HepG2 (cell line): ENCODE data around the gene TGFBI. TPM values are rescaled to one million over a fixed set of nuclear protein-coding genes. Genes with fewer than 3 reads are reported as not detected.
A peak's percentile ranks its signal among the peaks of the same experiment; 100 is the strongest.

Experiments used
- CHD4 ChIP-seq: fragments of 200-600 bp; sonication (generic); IDR thresholded peaks from 2 replicates; pipeline ENCODE4 v1.7.0; 2017; ENCODE audit warnings: mild to moderate bottlenecking, low read length, borderline replicate concordance
- HNRNPH1 ChIP-seq: fragments of 200-400 bp; formaldehyde crosslinking; optimal IDR thresholded peaks from 2 replicates; pipeline ENCODE3; 2017; ENCODE audit warnings: mild to moderate bottlenecking, low read depth, low read length
- IRX3 ChIP-seq: sonication (generic); formaldehyde crosslinking; IDR thresholded peaks from 2 replicates; pipeline ENCODE4 v1.8.1; 2023; ENCODE audit warnings: mild to moderate bottlenecking, low read depth, missing genetic modification reagents, borderline replicate concordance
- JUND ChIP-seq: sonication (generic); formaldehyde crosslinking; IDR thresholded peaks from 2 replicates; pipeline ENCODE4 v1.8.0; 2022; ENCODE audit warnings: mild to moderate bottlenecking, missing genetic modification reagents
- RCOR2 ChIP-seq: IDR thresholded peaks from 2 replicates; pipeline ENCODE4 v1.6.1; 2016; ENCODE audit warnings: missing biosample characterization, missing genetic modification reagents
- SRY ChIP-seq: sonication (generic); formaldehyde crosslinking; IDR thresholded peaks from 2 replicates; pipeline ENCODE4 v1.8.0; 2022; ENCODE audit warnings: mild to moderate bottlenecking, missing genetic modification reagents
- ZMYM3 ChIP-seq: sonication (generic); formaldehyde crosslinking; IDR thresholded peaks from 2 replicates; pipeline ENCODE4 v1.5.1; 2020; ENCODE audit warnings: mild to moderate bottlenecking, missing genetic modification reagents
- ZNF629 ChIP-seq: sonication (generic); formaldehyde crosslinking; conservative IDR thresholded peaks from 2 replicates; pipeline ENCODE4 v1.5.0; 2020; ENCODE audit warnings: missing genetic modification reagents
- ZNF644 ChIP-seq: IDR thresholded peaks from 2 replicates; pipeline ENCODE4 v1.6.1; 2016; ENCODE audit warnings: low read depth
- ZNF709 ChIP-seq: sonication (generic); formaldehyde crosslinking; IDR thresholded peaks from 2 replicates; pipeline ENCODE4 v1.5.0; 2020; ENCODE audit warnings: mild to moderate bottlenecking, missing genetic modification reagents
- polyA plus RNA-seq, 8 experiments: library from polyadenylated mRNA; depleted of rRNA in 3 of 8; stranded (reverse) in 7 of 8; unstranded in 1 of 8; fragments of >200 nt; fragmentation: Illumina TruSeq in 4 of 8; extraction: Trizol in 4 of 8; gene quantifications; 2 replicates each; pipeline versions ENCODE4 v1.2.1 to v1.2.3, GENCODE V29; 2011 to 2016; ENCODE audit warnings: low read depth in 4 of 8, missing spikeins in 1 of 8, mixed read lengths in 1 of 8; ENCODE audit not compliant: insufficient read depth in 1 of 8
- total RNA-seq, 5 experiments: library from RNA; depleted of rRNA; stranded (reverse); fragments of >200 nt; fragmentation: Illumina TruSeq; extraction: Trizol; gene quantifications; 2 replicates each; pipeline ENCODE4 v1.2.3, GENCODE V29; 2016; ENCODE audit warnings: low read depth in 1 of 5
- TF ChIP-seq, protein P1 (sequence below), 2 experiments: sonication (generic) in 1 of 2; formaldehyde crosslinking in 1 of 2; IDR thresholded peaks; 2 replicates each; pipeline versions ENCODE4 v1.4.0 to v1.6.1; 2016 to 2020; ENCODE audit warnings: borderline replicate concordance in 1 of 2, low read depth in 1 of 2, mild to moderate bottlenecking in 1 of 2, missing genetic modification reagents in 1 of 2
- TF ChIP-seq, protein P2 (sequence below): IDR thresholded peaks from 2 replicates; pipeline ENCODE4 v1.6.1; 2012; ENCODE audit warnings: inconsistent platforms
- TF ChIP-seq, protein P3 (sequence below): sonication (generic); formaldehyde crosslinking; IDR thresholded peaks from 2 replicates; pipeline ENCODE4 v1.4.0; 2020; ENCODE audit warnings: missing genetic modification reagents
- TF ChIP-seq, protein P4 (sequence below): sonication (generic); formaldehyde crosslinking; IDR thresholded peaks from 2 replicates; pipeline ENCODE4 v1.4.0; 2020; ENCODE audit warnings: missing genetic modification reagents, borderline replicate concordance

The TGFBI gene
- total and polyA plus RNA-seq, 2 of the 13 experiments (the other 11 are each of a cell fraction or from before 2014, with no cell fraction given) = 275 to 457 TPM

DNA sequence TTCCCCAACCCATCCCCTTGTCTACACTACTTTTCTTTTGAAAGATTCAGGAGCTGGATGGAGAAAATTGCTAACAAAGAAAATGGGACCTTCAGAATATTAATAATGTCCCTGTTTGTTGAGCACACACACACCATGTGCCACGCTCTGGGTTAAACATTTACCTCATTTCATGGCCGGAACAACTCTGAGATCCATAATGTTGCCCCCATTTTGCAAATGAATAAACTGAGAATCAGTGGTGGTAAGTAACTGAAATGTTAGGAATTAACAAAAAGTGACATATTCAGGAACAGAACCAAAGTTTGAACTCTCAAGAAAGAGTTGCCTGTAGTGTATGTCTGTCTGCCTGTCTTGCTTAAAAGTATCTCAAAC, 52.4 kb downstream of the TGFBI start (continued):
- TF ChIP-seq, protein P1, sequence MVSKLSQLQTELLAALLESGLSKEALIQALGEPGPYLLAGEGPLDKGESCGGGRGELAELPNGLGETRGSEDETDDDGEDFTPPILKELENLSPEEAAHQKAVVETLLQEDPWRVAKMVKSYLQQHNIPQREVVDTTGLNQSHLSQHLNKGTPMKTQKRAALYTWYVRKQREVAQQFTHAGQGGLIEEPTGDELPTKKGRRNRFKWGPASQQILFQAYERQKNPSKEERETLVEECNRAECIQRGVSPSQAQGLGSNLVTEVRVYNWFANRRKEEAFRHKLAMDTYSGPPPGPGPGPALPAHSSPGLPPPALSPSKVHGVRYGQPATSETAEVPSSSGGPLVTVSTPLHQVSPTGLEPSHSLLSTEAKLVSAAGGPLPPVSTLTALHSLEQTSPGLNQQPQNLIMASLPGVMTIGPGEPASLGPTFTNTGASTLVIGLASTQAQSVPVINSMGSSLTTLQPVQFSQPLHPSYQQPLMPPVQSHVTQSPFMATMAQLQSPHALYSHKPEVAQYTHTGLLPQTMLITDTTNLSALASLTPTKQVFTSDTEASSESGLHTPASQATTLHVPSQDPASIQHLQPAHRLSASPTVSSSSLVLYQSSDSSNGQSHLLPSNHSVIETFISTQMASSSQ (IDR thresholded peaks at IDR 0.05; ENCODE audit: low read depth) = peak; percentile 46; the same call in 1 of the 2 replicates
- TF ChIP-seq, protein P1 (CRISPR knock-in tag; IDR thresholded peaks at IDR 0.05; ENCODE audit: borderline replicate concordance) = no peak; the same call in 1 of the 2 replicates
- TF ChIP-seq, protein P2, sequence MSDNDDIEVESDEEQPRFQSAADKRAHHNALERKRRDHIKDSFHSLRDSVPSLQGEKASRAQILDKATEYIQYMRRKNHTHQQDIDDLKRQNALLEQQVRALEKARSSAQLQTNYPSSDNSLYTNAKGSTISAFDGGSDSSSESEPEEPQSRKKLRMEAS = peak; percentile 29; the same call in 1 of the 2 replicates
- TF ChIP-seq IRX3 (CRISPR knock-in tag) (no peak), ZMYM3 (peak; percentile 65), RCOR2 (0 out of 2 replicates have a peak, but pooled peaks have one; percentile 71), SRY (CRISPR knock-in tag) (no peak), ZNF644 (no peak), JUND (CRISPR knock-in tag) (no peak), CHD4 (0 out of 2 replicates have a peak, but pooled peaks have one; percentile 29), ZNF709 (CRISPR knock-in tag) (no peak), ZNF629 (peak; percentile 93), HNRNPH1 (no peak)
- TF ChIP-seq, protein P3, sequence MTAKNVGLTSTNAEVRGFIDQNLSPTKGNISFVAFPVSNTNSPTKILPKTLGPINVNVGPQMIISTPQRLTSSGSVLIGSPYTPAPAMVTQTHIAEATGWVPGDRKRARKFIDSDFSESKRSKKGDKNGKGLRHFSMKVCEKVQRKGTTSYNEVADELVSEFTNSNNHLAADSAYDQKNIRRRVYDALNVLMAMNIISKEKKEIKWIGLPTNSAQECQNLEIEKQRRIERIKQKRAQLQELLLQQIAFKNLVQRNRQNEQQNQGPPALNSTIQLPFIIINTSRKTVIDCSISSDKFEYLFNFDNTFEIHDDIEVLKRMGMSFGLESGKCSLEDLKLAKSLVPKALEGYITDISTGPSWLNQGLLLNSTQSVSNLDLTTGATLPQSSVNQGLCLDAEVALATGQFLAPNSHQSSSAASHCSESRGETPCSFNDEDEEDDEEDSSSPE (CRISPR knock-in tag) = no peak
- TF ChIP-seq, protein P4, sequence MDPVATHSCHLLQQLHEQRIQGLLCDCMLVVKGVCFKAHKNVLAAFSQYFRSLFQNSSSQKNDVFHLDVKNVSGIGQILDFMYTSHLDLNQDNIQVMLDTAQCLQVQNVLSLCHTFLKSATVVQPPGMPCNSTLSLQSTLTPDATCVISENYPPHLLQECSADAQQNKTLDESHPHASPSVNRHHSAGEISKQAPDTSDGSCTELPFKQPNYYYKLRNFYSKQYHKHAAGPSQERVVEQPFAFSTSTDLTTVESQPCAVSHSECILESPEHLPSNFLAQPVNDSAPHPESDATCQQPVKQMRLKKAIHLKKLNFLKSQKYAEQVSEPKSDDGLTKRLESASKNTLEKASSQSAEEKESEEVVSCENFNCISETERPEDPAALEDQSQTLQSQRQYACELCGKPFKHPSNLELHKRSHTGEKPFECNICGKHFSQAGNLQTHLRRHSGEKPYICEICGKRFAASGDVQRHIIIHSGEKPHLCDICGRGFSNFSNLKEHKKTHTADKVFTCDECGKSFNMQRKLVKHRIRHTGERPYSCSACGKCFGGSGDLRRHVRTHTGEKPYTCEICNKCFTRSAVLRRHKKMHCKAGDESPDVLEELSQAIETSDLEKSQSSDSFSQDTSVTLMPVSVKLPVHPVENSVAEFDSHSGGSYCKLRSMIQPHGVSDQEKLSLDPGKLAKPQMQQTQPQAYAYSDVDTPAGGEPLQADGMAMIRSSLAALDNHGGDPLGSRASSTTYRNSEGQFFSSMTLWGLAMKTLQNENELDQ (CRISPR knock-in tag) = no peak
